PC-3 (cell line): ENCODE results near the gene RECQL5. TPM values are rescaled to one million over a fixed set of nuclear protein-coding genes. Genes with fewer than 3 reads are reported as not detected.

Source experiments
- ATAC-seq: fragments of 200-7000 bp; cut with Tn5 transposase; 2 replicates; pipeline ENCODE4 v1.9.1; 2020; ENCODE audit warnings: mild to moderate bottlenecking, moderate library complexity
- BruUV-seq: library from RNA; stranded (reverse); fragments of 400-500 nt; replicated peaks from 2 replicates; lab custom pipeline; 2021; lab: Mats Ljungman, UMichigan
- CTCF ChIA-PET: fragments of 300-600 bp; sonication (Branson Sonifier 250); formaldehyde crosslinking; loops from one replicate; lab custom pipeline; 2022; ENCODE audit warnings: antibody characterized with exemption; lab: Charles Lee
- POLR2A ChIA-PET: fragments of 300-600 bp; sonication (Branson Sonifier 250); formaldehyde crosslinking; loops from one replicate; lab custom pipeline; 2022; ENCODE audit warnings: antibody characterized with exemption; ENCODE audit not compliant: unreplicated experiment; lab: Charles Lee
- DNase-seq: peaks from one replicate; pipeline ENCODE4 v3.0.0-alpha.2; 2015
- H2AFZ ChIP-seq: fragments of 300-600 bp; sonication (generic); 2 replicates; pipeline ENCODE4 v1.6.0; 2016; ENCODE audit warnings: antibody characterized with exemption, low read length
- H3F3A ChIP-seq: fragments of 300-600 bp; sonication (generic); one replicate; pipeline ENCODE4 v1.6.0; 2017; ENCODE audit warnings: antibody characterized with exemption, low read length, control low read depth, mild to moderate bottlenecking; ENCODE audit not compliant: unreplicated experiment
- H3K27ac ChIP-seq: fragments of 300-600 bp; sonication (generic); 2 replicates; pipeline ENCODE4 v1.5.1; 2016; ENCODE audit warnings: mild to moderate bottlenecking, low read length
- H3K27me3 ChIP-seq: fragments of 300-600 bp; sonication (generic); 2 replicates; pipeline ENCODE4 v1.6.1; 2016; ENCODE audit warnings: low read length, mixed read lengths
- H3K36me3 ChIP-seq: fragments of 300-600 bp; sonication (generic); 2 replicates; pipeline ENCODE4 v1.6.1; 2016; ENCODE audit warnings: low read depth, mixed run types, low read length, mixed read lengths
- H3K4me1 ChIP-seq: fragments of 300-600 bp; sonication (generic); 2 replicates; pipeline ENCODE4 v1.5.1; 2016; ENCODE audit warnings: low read length; ENCODE audit not compliant: insufficient read depth
- H3K4me2 ChIP-seq: fragments of 300-600 bp; sonication (generic); 2 replicates; pipeline ENCODE4 v1.6.0; 2016; ENCODE audit warnings: low read length
- H3K4me3 ChIP-seq: fragments of 300-600 bp; sonication (generic); 2 replicates; pipeline ENCODE4 v1.5.1; 2016; ENCODE audit warnings: mild to moderate bottlenecking, low read length, mixed read lengths
- H3K79me2 ChIP-seq: fragments of 300-600 bp; sonication (generic); 2 replicates; pipeline ENCODE4 v1.6.1; 2017; ENCODE audit warnings: low read length, mixed read lengths
- H3K9ac ChIP-seq: fragments of 300-600 bp; sonication (generic); 2 replicates; pipeline ENCODE4 v1.6.0; 2016; ENCODE audit warnings: mild to moderate bottlenecking, low read length
- H3K9me2 ChIP-seq: fragments of 300-600 bp; sonication (generic); replicated peaks from 2 replicates; pipeline ENCODE4 v1.6.1; 2016; ENCODE audit warnings: mixed run types, low read length, mixed read lengths
- H3K9me3 ChIP-seq: fragments of 300-600 bp; sonication (generic); 2 replicates; pipeline ENCODE4 v1.6.1; 2016; ENCODE audit warnings: low read length, mixed read lengths
- H4K20me1 ChIP-seq: fragments of 300-600 bp; sonication (generic); 2 replicates; pipeline ENCODE4 v1.6.1; 2016; ENCODE audit warnings: low read length, mixed read lengths
- EZH2 ChIP-seq: fragments of 300-600 bp; sonication (generic); IDR thresholded peaks from one replicate; pipeline ENCODE4 v1.6.1; 2017; ENCODE audit warnings: antibody characterized with exemption, mild to moderate bottlenecking, low read length; ENCODE audit not compliant: unreplicated experiment
- EZH2phosphoT487 ChIP-seq: fragments of 300-600 bp; sonication (generic); IDR thresholded peaks from 2 replicates; pipeline ENCODE4 v1.6.1; 2018; ENCODE audit warnings: mild to moderate bottlenecking, antibody characterized with exemption, low read length, borderline replicate concordance
- intact Hi-C: fragments of 100-400 bp; cut with micrococcal nuclease; formaldehyde crosslinking; loops from 2 replicates; pipeline ENCODE4 v1.9.0; 2023
- total RNA-seq: library from RNA; depleted of rRNA; stranded (reverse); fragments of >200 nt; gene quantifications from 2 replicates; pipeline ENCODE4 v1.2.3, GENCODE V29; 2014
- TF ChIP-seq, protein P1 (sequence below): fragments of 300-600 bp; sonication (generic); conservative IDR thresholded peaks from 2 replicates; pipeline ENCODE4 v1.5.1; 2017; ENCODE audit warnings: antibody characterized with exemption, low read depth, mild to moderate bottlenecking, low read length

The RECQL5 gene
- total RNA-seq, 1 experiment from 2014 or later: 54.2 TPM

GRCh38 chr17:75647061-75647460 is 19.9 kb downstream of the RECQL5 start:
- BruUV-seq: no TSS peak
- ATAC-seq (no peak), DNase-seq (no peak)
- peak overlapping the region; percentile 94 for H3K27ac ChIP-seq
- H4K20me1 ChIP-seq: no peaks in the 10 kb centered on the region
- no peak overlapping the region for H3K4me3 ChIP-seq
- no peak overlapping the region for H2AFZ ChIP-seq
- TF ChIP-seq, protein P1, sequence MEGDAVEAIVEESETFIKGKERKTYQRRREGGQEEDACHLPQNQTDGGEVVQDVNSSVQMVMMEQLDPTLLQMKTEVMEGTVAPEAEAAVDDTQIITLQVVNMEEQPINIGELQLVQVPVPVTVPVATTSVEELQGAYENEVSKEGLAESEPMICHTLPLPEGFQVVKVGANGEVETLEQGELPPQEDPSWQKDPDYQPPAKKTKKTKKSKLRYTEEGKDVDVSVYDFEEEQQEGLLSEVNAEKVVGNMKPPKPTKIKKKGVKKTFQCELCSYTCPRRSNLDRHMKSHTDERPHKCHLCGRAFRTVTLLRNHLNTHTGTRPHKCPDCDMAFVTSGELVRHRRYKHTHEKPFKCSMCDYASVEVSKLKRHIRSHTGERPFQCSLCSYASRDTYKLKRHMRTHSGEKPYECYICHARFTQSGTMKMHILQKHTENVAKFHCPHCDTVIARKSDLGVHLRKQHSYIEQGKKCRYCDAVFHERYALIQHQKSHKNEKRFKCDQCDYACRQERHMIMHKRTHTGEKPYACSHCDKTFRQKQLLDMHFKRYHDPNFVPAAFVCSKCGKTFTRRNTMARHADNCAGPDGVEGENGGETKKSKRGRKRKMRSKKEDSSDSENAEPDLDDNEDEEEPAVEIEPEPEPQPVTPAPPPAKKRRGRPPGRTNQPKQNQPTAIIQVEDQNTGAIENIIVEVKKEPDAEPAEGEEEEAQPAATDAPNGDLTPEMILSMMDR: no peak
- no peak for TF ChIP-seq EZH2phosphoT487
- CTCF ChIA-PET: interaction anchor here (0.7 to 3.0 kb wide), 2 partner anchors 12 to 14 kb away, joined by 3 to 58 read pairs; partner anchors contain the start of gene SMIM5
- peak overlapping the region; percentile 86 for H3K9ac ChIP-seq
- no peaks in the 10 kb centered on the region for H3K79me2 ChIP-seq
- intact Hi-C loops: no loop called here
- H3K9me3 ChIP-seq: no peaks in the 10 kb centered on the region
- H3F3A ChIP-seq: no peaks in the 10 kb centered on the region
- no peaks in the 10 kb centered on the region for H3K27me3 ChIP-seq
- 0 out of 2 replicates have a peak, but pooled peaks cover 10% of the 10 kb centered on the region for H3K36me3 ChIP-seq
- no peaks in the 10 kb centered on the region for H3K9me2 ChIP-seq
- POLR2A ChIA-PET: no interaction called here
- H3K4me2 ChIP-seq: no peak overlapping the region
- peaks cover 43% of the 10 kb centered on the region for H3K4me1 ChIP-seq

GRCh38 chr17:75646638-75646992 is 20.3 kb downstream of the RECQL5 start:
- H3K79me2 ChIP-seq: no peaks in the 10 kb centered on the region
- peak overlapping the region; percentile 86 for H3K9ac ChIP-seq
- TF ChIP-seq EZH2phosphoT487: no peak
- DNase-seq (no peak), ATAC-seq (no peak)
- peaks cover 45% of the 10 kb centered on the region for H3K4me1 ChIP-seq
- no peak overlapping the region for H3K4me3 ChIP-seq
- H3K9me2 ChIP-seq: no peaks in the 10 kb centered on the region
- intact Hi-C loops: no loop called here
- no peaks in the 10 kb centered on the region for H4K20me1 ChIP-seq
- POLR2A ChIA-PET: interaction anchor here (0.6 to 1.0 kb wide), 2 partner anchors 14 to 166 kb away, joined by 4 to 6 read pairs; partner anchors contain the start of gene SMIM5
- H3F3A ChIP-seq: no peaks in the 10 kb centered on the region
- peak overlapping the region; percentile 72 for H3K4me2 ChIP-seq
- no peaks in the 10 kb centered on the region for H3K9me3 ChIP-seq
- H3K27me3 ChIP-seq: no peaks in the 10 kb centered on the region
- H3K36me3 ChIP-seq: 0 out of 2 replicates have a peak, but pooled peaks cover 10% of the 10 kb centered on the region
- H3K27ac ChIP-seq: peak overlapping the region; percentile 94
- BruUV-seq: no TSS peak
- CTCF ChIA-PET: interaction anchor here (0.7 to 3.0 kb wide), 3 partner anchors 11 to 101 kb away, joined by 3 to 58 read pairs (median 4); partner anchors contain the start of gene SMIM5
- no peak overlapping the region; the same call in 1 of the 2 replicates for H2AFZ ChIP-seq

DNA sequence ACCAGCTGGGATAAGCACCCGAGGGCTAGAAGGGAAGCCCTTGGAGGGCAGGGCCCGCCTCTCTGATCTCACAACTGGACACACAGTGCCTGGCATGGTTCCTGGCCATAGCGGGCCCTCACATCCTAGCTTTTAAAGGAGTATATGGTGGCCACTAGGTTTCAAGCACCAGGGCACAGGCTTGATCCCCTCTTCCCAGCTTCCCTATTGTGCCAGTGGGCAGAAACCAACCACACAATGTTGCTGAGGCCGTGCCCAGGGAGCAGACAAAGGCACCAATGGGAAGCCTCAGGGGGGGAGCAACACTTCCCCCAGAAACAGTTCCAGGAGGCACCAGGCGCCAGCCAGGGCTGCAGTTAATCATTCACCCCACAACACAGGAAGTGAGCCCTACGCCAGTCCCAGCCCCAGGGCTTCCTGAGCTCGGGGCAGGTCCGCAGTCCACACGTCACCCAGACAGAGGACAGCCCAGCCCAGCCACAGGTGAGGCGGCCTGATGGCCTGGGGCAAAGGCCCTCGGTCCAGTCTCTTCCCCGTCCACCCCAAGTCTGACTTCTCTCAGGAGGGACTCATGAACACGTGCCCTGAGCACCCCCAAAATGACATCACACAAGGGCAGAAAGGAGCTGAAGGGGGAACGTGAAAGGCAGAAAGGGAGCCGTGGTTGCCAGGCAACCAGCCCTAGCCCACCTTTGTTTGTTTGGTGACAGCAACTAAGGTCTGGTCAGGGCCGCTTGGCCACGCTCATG is 20.9 kb downstream of the RECQL5 start:
- POLR2A ChIA-PET: interaction anchor here (0.6 to 1.0 kb wide), 4 partner anchors 12 to 167 kb away, joined by 3 to 7 read pairs (median 5); partner anchors contain the start of gene SMIM5
- DNase-seq: peak; percentile 95

More for the DNA sequence above, 20.9 kb downstream of the RECQL5 start:
- peak overlapping the region; percentile 86 for H3K9ac ChIP-seq
- H4K20me1 ChIP-seq: no peaks in the 10 kb centered on the region
- H3K9me3 ChIP-seq: no peaks in the 10 kb centered on the region
- ATAC-seq: peak; percentile 89
- H3K79me2 ChIP-seq: no peaks in the 10 kb centered on the region
- H3K9me2 ChIP-seq: no peaks in the 10 kb centered on the region
- CTCF ChIA-PET: interaction anchor here (0.7 to 3.0 kb wide), 5 partner anchors 11 to 102 kb away, joined by 3 to 58 read pairs (median 4); partner anchors contain the start of genes ITGB4 and SMIM5
- TF ChIP-seq, protein P1: no peak
- TF ChIP-seq EZH2phosphoT487 (no peak), EZH2 (no peak)
- intact Hi-C loops: no loop called here
- H3K4me1 ChIP-seq: peaks cover 45% of the 10 kb centered on the region
- no peak overlapping the region; the same call in 1 of the 2 replicates for H2AFZ ChIP-seq
- TSS peak; percentile 88 for BruUV-seq
- no peaks in the 10 kb centered on the region for H3K27me3 ChIP-seq
- peak overlapping the region; percentile 6; the same call in 1 of the 2 replicates for H3K4me3 ChIP-seq
- peak overlapping the region; percentile 94 for H3K27ac ChIP-seq
- H3F3A ChIP-seq: no peaks in the 10 kb centered on the region
- H3K4me2 ChIP-seq: peak overlapping the region; percentile 72
- 0 out of 2 replicates have a peak, but pooled peaks cover 9% of the 10 kb centered on the region for H3K36me3 ChIP-seq
